ENCODE measurements around the gene RPS3. TPM values are rescaled to one million over a fixed set of nuclear protein-coding genes. Genes with fewer than 3 reads are reported as not detected.

RPS3 gene
- polyA plus RNA-seq, 1 experiment = 3,005 TPM

- ChIA-PET CTCF (interaction anchor here (0.5 to 14.3 kb wide), 7 partner anchors 7 to 644 kb away, joined by 3 to 389 read pairs (median 32); no protein-coding TSS in a partner anchor), POLR2A (no interaction called here)
- Histone ChIP-seq H3K4me3 (ENCODE audit: low read depth, low read length) (no peak overlapping the region), H3K27me3 (ENCODE audit: control insufficient read depth, insufficient read depth, low read length) (peaks cover 2% of the 10 kb centered on the region; the same call in 1 of the 2 replicates), H3K36me3 (ENCODE audit: control insufficient read depth, insufficient read depth, low read length) (no peaks in the 10 kb centered on the region)
- no peak for DNase-seq (ENCODE audit: low read depth)
- TF ChIP-seq, protein P1, sequence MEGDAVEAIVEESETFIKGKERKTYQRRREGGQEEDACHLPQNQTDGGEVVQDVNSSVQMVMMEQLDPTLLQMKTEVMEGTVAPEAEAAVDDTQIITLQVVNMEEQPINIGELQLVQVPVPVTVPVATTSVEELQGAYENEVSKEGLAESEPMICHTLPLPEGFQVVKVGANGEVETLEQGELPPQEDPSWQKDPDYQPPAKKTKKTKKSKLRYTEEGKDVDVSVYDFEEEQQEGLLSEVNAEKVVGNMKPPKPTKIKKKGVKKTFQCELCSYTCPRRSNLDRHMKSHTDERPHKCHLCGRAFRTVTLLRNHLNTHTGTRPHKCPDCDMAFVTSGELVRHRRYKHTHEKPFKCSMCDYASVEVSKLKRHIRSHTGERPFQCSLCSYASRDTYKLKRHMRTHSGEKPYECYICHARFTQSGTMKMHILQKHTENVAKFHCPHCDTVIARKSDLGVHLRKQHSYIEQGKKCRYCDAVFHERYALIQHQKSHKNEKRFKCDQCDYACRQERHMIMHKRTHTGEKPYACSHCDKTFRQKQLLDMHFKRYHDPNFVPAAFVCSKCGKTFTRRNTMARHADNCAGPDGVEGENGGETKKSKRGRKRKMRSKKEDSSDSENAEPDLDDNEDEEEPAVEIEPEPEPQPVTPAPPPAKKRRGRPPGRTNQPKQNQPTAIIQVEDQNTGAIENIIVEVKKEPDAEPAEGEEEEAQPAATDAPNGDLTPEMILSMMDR (IDR thresholded peaks at IDR 0.05; ENCODE audit: insufficient read depth, low read depth, low read length) = no peak
Observed at GRCh38 chr11:75380716-75381420, 18.4 kb upstream of the RPS3 start.

DNA sequence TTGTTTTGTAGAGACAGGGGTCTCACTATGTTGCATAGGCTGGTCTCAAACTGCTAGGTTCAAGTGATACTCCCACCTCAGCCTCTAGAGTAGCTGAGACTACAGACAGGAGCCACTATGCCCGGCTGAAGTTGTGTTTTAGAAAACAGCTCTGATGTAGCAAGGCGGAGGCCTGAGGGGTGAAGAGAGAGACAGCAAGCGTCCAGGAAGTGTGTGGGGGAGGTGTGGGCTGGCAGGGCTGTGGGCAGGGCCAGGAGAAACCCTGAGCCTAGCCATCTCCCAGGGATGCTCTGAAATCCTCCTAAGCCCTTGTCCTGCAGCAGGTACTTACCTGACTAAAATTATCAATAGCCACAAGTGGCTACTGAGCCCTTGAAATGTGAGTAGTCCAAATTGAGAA lies 16.1 kb upstream of the RPS3 start:
- CTCF ChIA-PET = interaction anchor here (1.2 to 14.3 kb wide), 5 partner anchors 10 to 103 kb away, joined by 3 to 389 read pairs (median 54); no protein-coding TSS in a partner anchor
- Histone ChIP-seq H3K36me3 (ENCODE audit: control insufficient read depth, insufficient read depth, low read length) (no peaks in the 10 kb centered on the region), H3K27me3 (ENCODE audit: control insufficient read depth, insufficient read depth, low read length) (no peaks in the 10 kb centered on the region), H3K4me3 (ENCODE audit: low read depth, low read length) (no peak overlapping the region)
- TF ChIP-seq, protein P1 (IDR thresholded peaks at IDR 0.05; ENCODE audit: insufficient read depth, low read depth, low read length) = no peak
- POLR2A ChIA-PET = no interaction called here
- no peak for DNase-seq (ENCODE audit: low read depth)

GRCh38 chr11:75384438-75385080 lies 14.8 kb upstream of the RPS3 start:
- Histone ChIP-seq H3K4me3 (ENCODE audit: low read depth, low read length) (no peak overlapping the region), H3K27me3 (ENCODE audit: control insufficient read depth, insufficient read depth, low read length) (peaks cover 3% of the 10 kb centered on the region; the same call in 1 of the 2 replicates), H3K36me3 (ENCODE audit: control insufficient read depth, insufficient read depth, low read length) (no peaks in the 10 kb centered on the region)
- POLR2A ChIA-PET = no interaction called here
- CTCF ChIA-PET = interaction anchor here (0.6 to 14.3 kb wide), 17 partner anchors 10 to 947 kb away, joined by 3 to 389 read pairs (median 6); partner anchors contain the start of gene ARRB1
- TF ChIP-seq, protein P1 (IDR thresholded peaks at IDR 0.05; ENCODE audit: insufficient read depth, low read depth, low read length) = peak; percentile 99
- DNase-seq (ENCODE audit: low read depth) = no peak

DNA sequence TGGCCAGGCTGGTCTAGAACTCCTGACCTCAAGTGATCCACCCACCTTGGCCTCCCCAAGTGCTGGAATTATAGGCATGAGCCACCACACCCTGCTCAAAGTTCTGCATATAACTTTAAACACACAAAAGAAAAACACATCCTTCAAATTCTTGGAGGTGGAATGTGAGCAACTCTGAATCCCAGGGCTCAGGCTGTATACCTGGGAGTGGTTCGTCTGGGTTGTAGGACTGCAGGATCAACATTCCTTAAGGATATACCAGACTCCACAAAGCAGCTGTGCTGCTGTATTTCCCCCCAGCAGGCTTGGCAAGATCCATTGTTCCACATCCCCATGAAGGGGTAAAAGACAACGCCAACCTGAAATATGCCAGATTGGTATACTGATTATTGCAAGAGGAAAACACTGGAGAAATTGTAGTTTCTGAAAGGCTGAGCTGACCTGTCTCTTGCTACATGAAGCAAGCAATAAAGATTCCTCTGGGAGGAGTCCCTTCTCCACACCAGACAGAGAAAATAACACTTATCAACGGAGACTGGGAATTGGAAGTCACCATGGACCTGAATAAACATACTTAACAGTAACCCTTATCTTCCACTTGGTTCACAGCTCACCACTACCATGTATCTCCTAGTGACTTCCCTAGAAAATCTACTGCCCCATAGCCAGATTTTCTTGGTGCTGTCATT lies 12.2 kb upstream of the RPS3 start:
- Histone ChIP-seq H3K36me3 (ENCODE audit: control insufficient read depth, insufficient read depth, low read length) (no peaks in the 10 kb centered on the region), H3K4me3 (ENCODE audit: low read depth, low read length) (no peak overlapping the region), H3K27me3 (ENCODE audit: control insufficient read depth, insufficient read depth, low read length) (peaks cover 8% of the 10 kb centered on the region)
- POLR2A ChIA-PET = interaction anchor here (0.5 kb wide), 1 partner anchor 15 kb away, joined by 5 read pairs; no protein-coding TSS in a partner anchor
- DNase-seq (ENCODE audit: low read depth) = no peak
- TF ChIP-seq, protein P1 (IDR thresholded peaks at IDR 0.05; ENCODE audit: insufficient read depth, low read depth, low read length) = no peak
- CTCF ChIA-PET = interaction anchor here (0.7 to 14.3 kb wide), 14 partner anchors 21 to 178 kb away, joined by 3 to 389 read pairs (median 6); no protein-coding TSS in a partner anchor

All from BJ (cell line).